H1 (cell line): ENCODE data around the gene MYRIP. TPM values are rescaled to one million over a fixed set of nuclear protein-coding genes. Genes with fewer than 3 reads are reported as not detected.

Source experiments
- CTCF ChIA-PET: fragments of 300-600 bp; sonication (Branson Sonifier 250); formaldehyde crosslinking; loops from one replicate; lab custom pipeline; 2021; ENCODE audit not compliant: partially characterized antibody; lab: Charles Lee
- POLR2A ChIA-PET: fragments of 300-600 bp; sonication (Branson Sonifier 250); formaldehyde crosslinking; loops from one replicate; lab custom pipeline; 2021; ENCODE audit warnings: inconsistent platforms; ENCODE audit not compliant: partially characterized antibody; lab: Charles Lee
- DNase-seq, 2 experiments: peaks; one replicate each; pipeline versions ENCODE4 v3.0.0 to v3.0.0-alpha.2; 2010 to 2022; ENCODE audit warnings: low spot score in 2 of 2, low read depth in 1 of 2, mixed read lengths in 1 of 2
- FAIRE-seq: peaks from 2 replicates; lab custom pipeline; 2011; peaks lifted over from hg19 to GRCh38; lab: Jason Lieb, UNC
- H2AFZ ChIP-seq: 2 replicates; pipeline ENCODE4 v1.8.1; 2012; ENCODE audit warnings: low read length, inconsistent platforms
- H2AK5ac ChIP-seq: 2 replicates; pipeline ENCODE4 v1.6.1; 2013; ENCODE audit warnings: low read depth, low read length
- H2BK120ac ChIP-seq: replicated peaks from 2 replicates; pipeline ENCODE3; 2013; ENCODE audit warnings: low read depth, low read length, inconsistent platforms
- H2BK12ac ChIP-seq: 2 replicates; pipeline ENCODE4 v1.6.1; 2013; ENCODE audit warnings: low read depth, low read length
- H2BK15ac ChIP-seq: 2 replicates; pipeline ENCODE4 v1.6.1; 2013; ENCODE audit warnings: low read length
- H2BK20ac ChIP-seq: 2 replicates; pipeline ENCODE4 v1.6.1; 2013; ENCODE audit warnings: low read length
- H2BK5ac ChIP-seq: 2 replicates; pipeline ENCODE4 v1.6.1; 2013; ENCODE audit warnings: low read depth, low read length
- H3K14ac ChIP-seq: 2 replicates; pipeline ENCODE4 v1.6.1; 2013; ENCODE audit warnings: inconsistent platforms; ENCODE audit not compliant: insufficient read length
- H3K18ac ChIP-seq: 2 replicates; pipeline ENCODE4 v1.6.1; 2013; ENCODE audit warnings: low read length; ENCODE audit errors: extremely low read depth
- H3K23ac ChIP-seq: 2 replicates; pipeline ENCODE4 v1.6.1; 2013; ENCODE audit warnings: inconsistent platforms; ENCODE audit not compliant: insufficient read length
- H3K23me2 ChIP-seq: 2 replicates; pipeline ENCODE4 v1.6.1; 2013; ENCODE audit warnings: low read depth, low read length
- H3K27ac ChIP-seq: 2 replicates; pipeline ENCODE4 v1.6.1; 2011; ENCODE audit warnings: low read depth, low read length, inconsistent platforms
- H3K27me3 ChIP-seq, 4 experiments: replicated peaks in 1 of 4; 1 replicate in 1 of 4; 2 replicates in 3 of 4; pipeline versions ENCODE4 v1.6.1 to v1.8.1; 2011 to 2013; ENCODE audit warnings: low read length in 3 of 4, mild to moderate bottlenecking in 3 of 4, inconsistent platforms in 2 of 4, mixed read lengths in 2 of 4, moderate library complexity in 1 of 4; ENCODE audit not compliant: control insufficient read depth in 3 of 4, insufficient read depth in 3 of 4; ENCODE audit errors: extremely low read depth in 1 of 4
- H3K36me3 ChIP-seq, 4 experiments: 2 replicates each; pipeline versions ENCODE4 v1.6.1 to v1.8.1; 2011 to 2013; ENCODE audit warnings: mild to moderate bottlenecking in 4 of 4, low read length in 3 of 4, moderate library complexity in 2 of 4, control low read depth in 1 of 4, inconsistent platforms in 1 of 4; ENCODE audit not compliant: insufficient read depth in 4 of 4, control insufficient read depth in 2 of 4
- H3K4ac ChIP-seq: replicated peaks from 2 replicates; pipeline ENCODE3; 2013; ENCODE audit warnings: low read length, low read depth, mixed read lengths, inconsistent platforms; ENCODE audit not compliant: insufficient read length
- H3K4me1 ChIP-seq, 4 experiments: replicated peaks in 1 of 4; 1 replicate in 1 of 4; 2 replicates in 3 of 4; pipeline versions ENCODE4 v1.6.1 to v1.8.1; 2011 to 2013; ENCODE audit warnings: low read length in 3 of 4, inconsistent platforms in 2 of 4, mixed read lengths in 1 of 4; ENCODE audit not compliant: insufficient read depth in 4 of 4, control insufficient read depth in 3 of 4
- H3K4me2 ChIP-seq, 2 experiments: 2 replicates each; pipeline versions ENCODE4 v1.6.1 to v1.8.1; 2011 to 2013; ENCODE audit warnings: low read depth in 2 of 2, low read length in 2 of 2, control low read depth in 1 of 2, inconsistent platforms in 1 of 2, mild to moderate bottlenecking in 1 of 2; ENCODE audit not compliant: insufficient read depth in 1 of 2
- H3K4me3 ChIP-seq, 4 experiments: fragments of 200-600, 300-600 bp in 1 of 4; sonication (generic), shearing (Covaris generic), sonication (Bioruptor Twin) in 1 of 4; 2 replicates each; pipeline versions ENCODE4 v1.5.1 to v1.8.1; 2011 to 2016; ENCODE audit warnings: low read length in 4 of 4, low read depth in 3 of 4, control low read depth in 2 of 4, inconsistent platforms in 2 of 4, mild to moderate bottlenecking in 2 of 4, mixed read lengths in 1 of 4, moderate library complexity in 1 of 4; ENCODE audit not compliant: insufficient read depth in 2 of 4; ENCODE audit errors: extremely low read depth in 1 of 4
- H3K56ac ChIP-seq: replicated peaks from 2 replicates; pipeline ENCODE3; 2013; ENCODE audit warnings: low read depth, mild to moderate bottlenecking, mixed read lengths, low read length, inconsistent platforms; ENCODE audit not compliant: insufficient read length
- H3K79me1 ChIP-seq: 2 replicates; pipeline ENCODE4 v1.6.1; 2013; ENCODE audit warnings: low read depth, low read length, control low read depth
- H3K79me2 ChIP-seq, 2 experiments: 2 replicates each; pipeline versions ENCODE4 v1.6.1 to v1.8.1; 2012 to 2013; ENCODE audit warnings: low read length in 2 of 2, mild to moderate bottlenecking in 2 of 2, inconsistent platforms in 1 of 2; ENCODE audit not compliant: insufficient read depth in 2 of 2, control insufficient read depth in 1 of 2
- H3K9ac ChIP-seq, 4 experiments: replicated peaks in 1 of 4; 1 replicate in 1 of 4; 2 replicates in 3 of 4; pipeline versions ENCODE4 v1.6.1 to v1.8.1; 2011 to 2013; ENCODE audit warnings: low read depth in 3 of 4, low read length in 3 of 4, control low read depth in 2 of 4, mild to moderate bottlenecking in 2 of 4, moderate library complexity in 2 of 4, inconsistent platforms in 1 of 4; ENCODE audit errors: extremely low read depth in 1 of 4
- H3K9me3 ChIP-seq, 2 experiments: 2 replicates each; pipeline versions ENCODE4 v1.6.1 to v1.8.1; 2012 to 2013; ENCODE audit warnings: mild to moderate bottlenecking in 2 of 2, moderate library complexity in 2 of 2, control low read depth in 1 of 2, inconsistent platforms in 1 of 2, low read depth in 1 of 2, low read length in 1 of 2, mixed read lengths in 1 of 2; ENCODE audit not compliant: insufficient read depth in 2 of 2
- H4K20me1 ChIP-seq, 2 experiments: replicated peaks in 1 of 2; 2 replicates each; pipeline versions ENCODE3 to v1.8.1; 2011 to 2013; ENCODE audit warnings: inconsistent platforms in 2 of 2, low read length in 2 of 2, mild to moderate bottlenecking in 1 of 2; ENCODE audit not compliant: insufficient read depth in 2 of 2, control insufficient read depth in 1 of 2
- H4K5ac ChIP-seq: 2 replicates; pipeline ENCODE4 v1.6.1; 2013; ENCODE audit warnings: low read length, low read depth, mixed read lengths, inconsistent platforms; ENCODE audit not compliant: insufficient read length
- H4K8ac ChIP-seq: 2 replicates; pipeline ENCODE4 v1.8.0; 2013; ENCODE audit warnings: mild to moderate bottlenecking, moderate library complexity, low read length, inconsistent platforms; ENCODE audit not compliant: insufficient read depth; ENCODE audit errors: extremely low read depth
- H4K91ac ChIP-seq: replicated peaks from 2 replicates; pipeline ENCODE3; 2013; ENCODE audit warnings: low read length, mixed read lengths, inconsistent platforms; ENCODE audit not compliant: insufficient read length
- CEBPB ChIP-seq: IDR thresholded peaks from 2 replicates; pipeline ENCODE4 v1.6.1; 2012; ENCODE audit warnings: low read depth, low read length
- MAFK ChIP-seq: IDR thresholded peaks from 2 replicates; pipeline ENCODE4 v1.6.1; 2012; ENCODE audit warnings: low read depth, mild to moderate bottlenecking, improper control_type of control experiment, low read length
- WGBS, 2 experiments: shearing (Covaris generic) in 1 of 2; methylation state at CpG; one replicate each; pipeline versions ENCODE4 v1.1.6 to v1.1.7; 2013 to 2015; ENCODE audit warnings: low lambda C conversion rate in 2 of 2, mixed read lengths in 2 of 2, inconsistent platforms in 1 of 2, low coverage in 1 of 2, missing lambda C conversion rate in 1 of 2; ENCODE audit not compliant: insufficient replicate concordance in 2 of 2, insufficient coverage in 1 of 2, insufficient read length in 1 of 2; ENCODE audit errors: extremely low coverage in 1 of 2, missing lambda C conversion rate in 1 of 2; 5-methylcytosine and 5-hydroxymethylcytosine counted together
- polyA plus RNA-seq, 7 experiments: library from polyadenylated mRNA; depleted of rRNA in 3 of 7; stranded (reverse) in 5 of 7; unstranded in 2 of 7; fragments of >200 nt in 5 of 7; fragments of 200-250 nt in 2 of 7; gene quantifications; 1 replicate in 5 of 7; 2 replicates in 1 of 7; 4 replicates in 1 of 7; pipeline versions ENCODE4 v1.2.1 to v1.2.3, GENCODE V29; 2011 to 2013; ENCODE audit warnings: missing spikeins in 2 of 7, mixed read lengths in 2 of 7
- total RNA-seq: library from RNA; stranded (reverse); fragmentation: NEBNext Ultra II Directional; extraction: Animal tissue kit (Norgen Biotek cat#: 25700); gene quantifications from 2 replicates; pipeline ENCODE4 v1.2.1, GENCODE V29; 2021

The MYRIP gene
- total and polyA plus RNA-seq, 2 of the 8 experiments (the other 6 are each of a cell fraction or from before 2014, with no cell fraction given): 0.54 to 4.3 TPM

DNA sequence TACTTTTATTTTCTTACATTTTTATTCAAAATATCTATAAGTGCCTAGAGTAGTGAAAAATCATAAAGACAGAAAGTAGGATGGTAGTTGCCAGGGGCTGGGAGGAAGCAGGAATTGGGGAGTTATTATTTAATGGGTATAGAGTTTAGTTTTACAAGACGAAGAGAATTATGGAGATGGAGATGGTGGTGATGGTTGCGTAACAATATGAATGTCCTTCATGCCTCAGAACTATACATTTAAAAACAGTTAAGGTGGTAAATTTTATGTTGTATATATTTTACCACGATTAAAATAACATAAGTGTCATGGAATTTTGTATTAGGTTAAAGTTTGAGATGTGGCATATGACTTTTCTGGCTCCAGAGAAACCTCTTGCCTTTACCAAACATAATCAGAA lies 171.4 kb downstream of the MYRIP start:
- H3K9ac ChIP-seq: no peak overlapping the region
- H2BK12ac ChIP-seq: no peak overlapping the region
- POLR2A ChIA-PET: no interaction called here
- no peak overlapping the region for H4K91ac ChIP-seq
- DNase-seq: no peak
- H4K5ac ChIP-seq: no peak overlapping the region
- H2BK5ac ChIP-seq: no peak overlapping the region
- no peak for TF ChIP-seq MAFK
- TF ChIP-seq CEBPB: peak; percentile 61; the same call in 1 of the 2 replicates
- no peak overlapping the region for H4K8ac ChIP-seq
- 0 out of 7 replicates have a peak, but pooled peaks cover 0 to 2% (median 0%) of the 10 kb centered on the region in 4 experiments for H3K4me1 ChIP-seq
- H3K4me2 ChIP-seq: no peak overlapping the region
- H3K9me3 ChIP-seq: no peaks in the 10 kb centered on the region
- H3K56ac ChIP-seq: no peak overlapping the region
- no peak overlapping the region for H2AK5ac ChIP-seq
- no peak overlapping the region for H3K4me3 ChIP-seq
- H3K79me1 ChIP-seq: no peaks in the 10 kb centered on the region
- H3K18ac ChIP-seq: no peak overlapping the region
- no peaks in the 10 kb centered on the region for H4K20me1 ChIP-seq
- CTCF ChIA-PET: no interaction called here
- H3K23ac ChIP-seq: no peak overlapping the region
- no peak overlapping the region for H3K4ac ChIP-seq
- no peak overlapping the region for H3K27ac ChIP-seq
- no peak overlapping the region for H2BK15ac ChIP-seq
- no peak overlapping the region for H2BK20ac ChIP-seq
- 88 to 100% methylated on average over 2 to 3 of the region's 3 CpGs for WGBS, 2 experiments
- FAIRE-seq: no peak
- H3K36me3 ChIP-seq: no peaks in the 10 kb centered on the region
- H2AFZ ChIP-seq: no peak overlapping the region
- H2BK120ac ChIP-seq: no peak overlapping the region
- H3K79me2 ChIP-seq: no peaks in the 10 kb centered on the region
- no peaks in the 10 kb centered on the region; the same call in 1 of the 2 replicates for H3K23me2 ChIP-seq
- H3K27me3 ChIP-seq: no peaks in the 10 kb centered on the region
- no peak overlapping the region for H3K14ac ChIP-seq
